ENCODE data around the gene SNX1. TPM values are rescaled to one million over a fixed set of nuclear protein-coding genes. Genes with fewer than 3 reads are reported as not detected.

The SNX1 gene
- total and polyA plus RNA-seq, 10 of the 15 experiments (the other 5 are each of a cell fraction or from before 2014, with no cell fraction given): 17.8 to 115 (median 96.3) TPM

DNA sequence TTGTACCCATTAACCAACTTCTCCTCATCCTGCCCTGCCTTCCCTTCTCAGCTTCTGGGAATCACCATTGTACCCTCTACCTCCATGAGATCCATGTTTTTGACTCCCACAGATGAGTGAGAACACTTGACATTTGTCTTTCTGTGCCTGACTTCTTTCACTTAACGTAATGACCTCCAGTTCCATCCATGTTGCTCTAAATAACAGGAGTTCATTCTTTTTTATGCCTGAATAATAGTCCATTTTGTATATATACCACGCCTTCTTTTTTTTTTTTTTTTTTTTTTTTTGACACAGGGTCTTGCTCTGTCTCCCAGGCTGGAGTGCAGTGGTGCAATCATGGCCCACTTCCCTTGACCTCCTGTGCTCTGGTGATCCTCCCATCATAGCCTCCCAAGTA lies 6.7 kb downstream of the SNX1 start (continued):
- TF ChIP-seq, protein P1, sequence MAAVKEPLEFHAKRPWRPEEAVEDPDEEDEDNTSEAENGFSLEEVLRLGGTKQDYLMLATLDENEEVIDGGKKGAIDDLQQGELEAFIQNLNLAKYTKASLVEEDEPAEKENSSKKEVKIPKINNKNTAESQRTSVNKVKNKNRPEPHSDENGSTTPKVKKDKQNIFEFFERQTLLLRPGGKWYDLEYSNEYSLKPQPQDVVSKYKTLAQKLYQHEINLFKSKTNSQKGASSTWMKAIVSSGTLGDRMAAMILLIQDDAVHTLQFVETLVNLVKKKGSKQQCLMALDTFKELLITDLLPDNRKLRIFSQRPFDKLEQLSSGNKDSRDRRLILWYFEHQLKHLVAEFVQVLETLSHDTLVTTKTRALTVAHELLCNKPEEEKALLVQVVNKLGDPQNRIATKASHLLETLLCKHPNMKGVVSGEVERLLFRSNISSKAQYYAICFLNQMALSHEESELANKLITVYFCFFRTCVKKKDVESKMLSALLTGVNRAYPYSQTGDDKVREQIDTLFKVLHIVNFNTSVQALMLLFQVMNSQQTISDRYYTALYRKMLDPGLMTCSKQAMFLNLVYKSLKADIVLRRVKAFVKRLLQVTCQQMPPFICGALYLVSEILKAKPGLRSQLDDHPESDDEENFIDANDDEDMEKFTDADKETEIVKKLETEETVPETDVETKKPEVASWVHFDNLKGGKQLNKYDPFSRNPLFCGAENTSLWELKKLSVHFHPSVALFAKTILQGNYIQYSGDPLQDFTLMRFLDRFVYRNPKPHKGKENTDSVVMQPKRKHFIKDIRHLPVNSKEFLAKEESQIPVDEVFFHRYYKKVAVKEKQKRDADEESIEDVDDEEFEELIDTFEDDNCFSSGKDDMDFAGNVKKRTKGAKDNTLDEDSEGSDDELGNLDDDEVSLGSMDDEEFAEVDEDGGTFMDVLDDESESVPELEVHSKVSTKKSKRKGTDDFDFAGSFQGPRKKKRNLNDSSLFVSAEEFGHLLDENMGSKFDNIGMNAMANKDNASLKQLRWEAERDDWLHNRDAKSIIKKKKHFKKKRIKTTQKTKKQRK (IDR thresholded peaks at IDR 0.05; ENCODE audit: low read depth, low read length): no peak
- no peak for TF ChIP-seq FOXK2 (IDR thresholded peaks at IDR 0.05)
- TF ChIP-seq, protein P2, sequence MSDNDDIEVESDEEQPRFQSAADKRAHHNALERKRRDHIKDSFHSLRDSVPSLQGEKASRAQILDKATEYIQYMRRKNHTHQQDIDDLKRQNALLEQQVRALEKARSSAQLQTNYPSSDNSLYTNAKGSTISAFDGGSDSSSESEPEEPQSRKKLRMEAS (IDR thresholded peaks at IDR 0.05; ENCODE audit: low read depth, low read length): no peak
- TF ChIP-seq CEBPB (IDR thresholded peaks at IDR 0.05; ENCODE audit: borderline replicate concordance in 1 of 2, low read depth in 2 of 2, low read length in 2 of 2): no peak
- TF ChIP-seq CBFB (IDR thresholded peaks at IDR 0.05; ENCODE audit: low read depth): no peak
- no peak for TF ChIP-seq MTA3 (IDR thresholded peaks at IDR 0.05; ENCODE audit: borderline replicate concordance, low read length)
- TF ChIP-seq, protein P3, sequence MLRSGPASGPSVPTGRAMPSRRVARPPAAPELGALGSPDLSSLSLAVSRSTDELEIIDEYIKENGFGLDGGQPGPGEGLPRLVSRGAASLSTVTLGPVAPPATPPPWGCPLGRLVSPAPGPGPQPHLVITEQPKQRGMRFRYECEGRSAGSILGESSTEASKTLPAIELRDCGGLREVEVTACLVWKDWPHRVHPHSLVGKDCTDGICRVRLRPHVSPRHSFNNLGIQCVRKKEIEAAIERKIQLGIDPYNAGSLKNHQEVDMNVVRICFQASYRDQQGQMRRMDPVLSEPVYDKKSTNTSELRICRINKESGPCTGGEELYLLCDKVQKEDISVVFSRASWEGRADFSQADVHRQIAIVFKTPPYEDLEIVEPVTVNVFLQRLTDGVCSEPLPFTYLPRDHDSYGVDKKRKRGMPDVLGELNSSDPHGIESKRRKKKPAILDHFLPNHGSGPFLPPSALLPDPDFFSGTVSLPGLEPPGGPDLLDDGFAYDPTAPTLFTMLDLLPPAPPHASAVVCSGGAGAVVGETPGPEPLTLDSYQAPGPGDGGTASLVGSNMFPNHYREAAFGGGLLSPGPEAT (IDR thresholded peaks at IDR 0.05; ENCODE audit: low read depth): no peak
- TF ChIP-seq NR2C1 (IDR thresholded peaks at IDR 0.05): no peak
- no peak for TF ChIP-seq SRF (IDR thresholded peaks at IDR 0.05; ENCODE audit: low read depth in 2 of 2, low read length in 2 of 2)
- TF ChIP-seq, protein P4, sequence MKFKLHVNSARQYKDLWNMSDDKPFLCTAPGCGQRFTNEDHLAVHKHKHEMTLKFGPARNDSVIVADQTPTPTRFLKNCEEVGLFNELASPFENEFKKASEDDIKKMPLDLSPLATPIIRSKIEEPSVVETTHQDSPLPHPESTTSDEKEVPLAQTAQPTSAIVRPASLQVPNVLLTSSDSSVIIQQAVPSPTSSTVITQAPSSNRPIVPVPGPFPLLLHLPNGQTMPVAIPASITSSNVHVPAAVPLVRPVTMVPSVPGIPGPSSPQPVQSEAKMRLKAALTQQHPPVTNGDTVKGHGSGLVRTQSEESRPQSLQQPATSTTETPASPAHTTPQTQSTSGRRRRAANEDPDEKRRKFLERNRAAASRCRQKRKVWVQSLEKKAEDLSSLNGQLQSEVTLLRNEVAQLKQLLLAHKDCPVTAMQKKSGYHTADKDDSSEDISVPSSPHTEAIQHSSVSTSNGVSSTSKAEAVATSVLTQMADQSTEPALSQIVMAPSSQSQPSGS (IDR thresholded peaks at IDR 0.05; ENCODE audit: low read length): no peak
- TF ChIP-seq, protein P5, sequence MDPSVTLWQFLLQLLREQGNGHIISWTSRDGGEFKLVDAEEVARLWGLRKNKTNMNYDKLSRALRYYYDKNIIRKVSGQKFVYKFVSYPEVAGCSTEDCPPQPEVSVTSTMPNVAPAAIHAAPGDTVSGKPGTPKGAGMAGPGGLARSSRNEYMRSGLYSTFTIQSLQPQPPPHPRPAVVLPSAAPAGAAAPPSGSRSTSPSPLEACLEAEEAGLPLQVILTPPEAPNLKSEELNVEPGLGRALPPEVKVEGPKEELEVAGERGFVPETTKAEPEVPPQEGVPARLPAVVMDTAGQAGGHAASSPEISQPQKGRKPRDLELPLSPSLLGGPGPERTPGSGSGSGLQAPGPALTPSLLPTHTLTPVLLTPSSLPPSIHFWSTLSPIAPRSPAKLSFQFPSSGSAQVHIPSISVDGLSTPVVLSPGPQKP (IDR thresholded peaks at IDR 0.05; ENCODE audit: low read depth, low read length): no peak
- TF ChIP-seq MXI1 (IDR thresholded peaks at IDR 0.05; ENCODE audit: low read depth, low read length): no peak
- no peak for TF ChIP-seq SUPT20H (IDR thresholded peaks at IDR 0.05; ENCODE audit: borderline replicate concordance, control insufficient read depth, low read depth, low read length)

Measured in GM12878 (cell line).